Endodermal cell (in vitro differentiated cells): Measurements from ENCODE around the gene PIP4K2C. TPM values are rescaled to one million over a fixed set of nuclear protein-coding genes. Genes with fewer than 3 reads are reported as not detected.
"Not testable (repeated sequence)": the region's sequence is repeated elsewhere in the genome, so short reads cannot be mapped to it uniquely, and the experiment has no call there.

Source experiments
- DNase-seq: peaks from one replicate; pipeline ENCODE4 v3.0.0-alpha.2; 2017
- H3K27ac ChIP-seq: 2 replicates; pipeline ENCODE4 v1.5.1; 2013; ENCODE audit warnings: mild to moderate bottlenecking, low read depth, low read length, moderate library complexity
- H3K27me3 ChIP-seq: 2 replicates; pipeline ENCODE4 v1.6.1; 2013; ENCODE audit warnings: mild to moderate bottlenecking, low read length, moderate library complexity; ENCODE audit not compliant: insufficient read depth, control insufficient read depth, poor library complexity, severe bottlenecking
- H3K36me3 ChIP-seq: 2 replicates; pipeline ENCODE4 v1.7.0; 2013; ENCODE audit warnings: mild to moderate bottlenecking, low read length, moderate library complexity; ENCODE audit not compliant: control insufficient read depth, insufficient read depth
- H3K4me1 ChIP-seq: one replicate; pipeline ENCODE4 v1.7.0; 2013; ENCODE audit warnings: low read length; ENCODE audit not compliant: control insufficient read depth, insufficient read depth
- H3K4me3 ChIP-seq: 2 replicates; pipeline ENCODE4 v1.5.1; 2013; ENCODE audit warnings: mild to moderate bottlenecking, low read length, moderate library complexity
- H3K9ac ChIP-seq: 2 replicates; pipeline ENCODE4 v1.6.1; 2013; ENCODE audit warnings: mild to moderate bottlenecking, low read length, moderate library complexity; ENCODE audit not compliant: poor library complexity, severe bottlenecking; ENCODE audit errors: extremely low read depth
- H3K9me3 ChIP-seq: 2 replicates; pipeline ENCODE4 v1.6.1; 2013; ENCODE audit warnings: mild to moderate bottlenecking, low read length, moderate library complexity; ENCODE audit not compliant: control insufficient read depth
- H3K27ac Mint-ChIP-seq: 2 replicates; pipeline ENCODE4 v1.8.0; 2020; ENCODE audit warnings: mixed read lengths
- H3K27me3 Mint-ChIP-seq: 2 replicates; pipeline ENCODE4 v1.8.0; 2021; ENCODE audit warnings: mild to moderate bottlenecking, mixed read lengths; ENCODE audit not compliant: insufficient read depth
- H3K36me3 Mint-ChIP-seq: 2 replicates; pipeline ENCODE4 v1.8.0; 2020; ENCODE audit warnings: low read depth, mixed read lengths
- H3K4me1 Mint-ChIP-seq: 2 replicates; pipeline ENCODE4 v1.8.0; 2020; ENCODE audit warnings: mixed read lengths
- H3K4me3 Mint-ChIP-seq: 2 replicates; pipeline ENCODE4 v1.8.0; 2020; ENCODE audit warnings: mild to moderate bottlenecking, moderate library complexity, mixed read lengths
- H3K9me3 Mint-ChIP-seq: 2 replicates; pipeline ENCODE4 v1.8.0; 2020; ENCODE audit warnings: mild to moderate bottlenecking, mixed read lengths
- CTCF ChIP-seq: fragments of 200-600 bp; sonication (generic); conservative IDR thresholded peaks from 2 replicates; pipeline ENCODE4 v1.5.0; 2021; ENCODE audit warnings: antibody characterized with exemption, mild to moderate bottlenecking
- WGBS, 2 experiments: methylation state at CpG; one replicate each; pipeline versions ENCODE4 v1.1.5 to v1.1.7; 2013; ENCODE audit warnings: missing lambda C conversion rate in 2 of 2, mixed read lengths in 1 of 2; ENCODE audit not compliant: insufficient coverage in 1 of 2, insufficient read length in 1 of 2; 5-methylcytosine and 5-hydroxymethylcytosine counted together
- total RNA-seq, 2 donors: library from RNA; stranded (reverse); fragmentation: NEBNext Ultra II Directional in 1 of 2; extraction: Animal tissue kit (Norgen Biotek cat#: 25700) in 1 of 2; gene quantifications; 2 replicates in 1 of 2; 3 replicates in 1 of 2; pipeline ENCODE4 v1.2.1, GENCODE V29; 2021

The PIP4K2C gene
- total RNA-seq, 2 donors from 2014 or later, result 40.9 to 45.5 TPM

GRCh38 chr12:57568838-57569237, 22.2 kb upstream of the PIP4K2C start:
- Histone ChIP-seq H3K9me3 (no peaks in the 10 kb centered on the region), H3K27me3 (no peaks in the 10 kb centered on the region), H3K9ac (no peak overlapping the region), H3K4me3 (no peak overlapping the region), H3K4me1 (no peaks in the 10 kb centered on the region), H3K27ac (no peak overlapping the region), H3K36me3 (no peaks in the 10 kb centered on the region)
- no peak for DNase-seq
- Mint-ChIP-seq H3K4me3 (no peak overlapping the region), H3K36me3 (peaks cover 23% of the 10 kb centered on the region), H3K9me3 (no peaks in the 10 kb centered on the region), H3K4me1 (no peaks in the 10 kb centered on the region), H3K27ac (no peak overlapping the region), H3K27me3 (no peaks in the 10 kb centered on the region)
- WGBS, 2 experiments, result 91 to 92% methylated on average over 2 to 6 of the region's 6 CpGs
- TF ChIP-seq CTCF, result no peak

- H3K4me1 Mint-ChIP-seq, result no peaks in the 10 kb centered on the region
- no peak overlapping the region for H3K27ac ChIP-seq
These were observed 21.1 kb upstream of the PIP4K2C start for GRCh38 chr12:57569858-57570257.

GRCh38 chr12:57570438-57570837, 20.6 kb upstream of the PIP4K2C start:
- not testable (repeated sequence) for H3K4me3 ChIP-seq, H3K27me3 Mint-ChIP-seq, H3K36me3 ChIP-seq, H3K4me1 ChIP-seq, H3K9me3 ChIP-seq, H3K27ac Mint-ChIP-seq, H3K27ac ChIP-seq, DNase-seq, H3K9me3 Mint-ChIP-seq, H3K9ac ChIP-seq, H3K27me3 ChIP-seq, H3K4me3 Mint-ChIP-seq, H3K4me1 Mint-ChIP-seq
- WGBS, 2 experiments, result 66 to 83% methylated on average over 4 to 12 of the region's 13 CpGs
- H3K36me3 Mint-ChIP-seq, result peaks cover 30% of the 10 kb centered on the region

More at GRCh38 chr12:57569858-57570257, 21.1 kb upstream of the PIP4K2C start:
- no peaks in the 10 kb centered on the region for H3K9me3 ChIP-seq
- H3K4me3 ChIP-seq, result no peak overlapping the region
- Mint-ChIP-seq H3K36me3 (peaks cover 24% of the 10 kb centered on the region), H3K4me3 (no peak overlapping the region), H3K9me3 (no peaks in the 10 kb centered on the region), H3K27me3 (no peaks in the 10 kb centered on the region), H3K27ac (no peak overlapping the region)
- H3K4me1 ChIP-seq, result no peaks in the 10 kb centered on the region
- TF ChIP-seq CTCF, result no peak
- peak; percentile 40 for DNase-seq
- H3K9ac ChIP-seq, result no peak overlapping the region
- WGBS, 2 experiments, result 92 to 95% methylated on average over 16 to 18 of the region's 18 CpGs
- H3K27me3 ChIP-seq, result no peaks in the 10 kb centered on the region
- H3K36me3 ChIP-seq, result no peaks in the 10 kb centered on the region
